OCI-LY1 (cell line): ENCODE measurements around the gene FBXL4.

Source experiments
- CTCF ChIP-seq: fragments of 200-600 bp; sonication (generic), shearing (Covaris generic); IDR thresholded peaks from 2 replicates; pipeline ENCODE4 v1.5.1; 2017; ENCODE audit warnings: mild to moderate bottlenecking, antibody characterized with exemption, low read length, moderate library complexity, mixed read lengths
- EZH2 ChIP-seq: fragments of 200-600 bp; sonication (generic), shearing (Covaris generic); IDR thresholded peaks from 2 replicates; pipeline ENCODE4 v1.8.0; 2017; ENCODE audit warnings: borderline replicate concordance, mixed run types, mild to moderate bottlenecking, antibody characterized with exemption, low read length, moderate library complexity, mixed read lengths

- no peak for TF ChIP-seq CTCF
- no peak for TF ChIP-seq EZH2
Measured at GRCh38 chr6:98834060-98835031, 113.4 kb downstream of the FBXL4 start, which contains the start of gene POU3F2.
